GM11168 (cell line): ENCODE data around the gene ZNF134.

Experiments used
- in situ Hi-C: fragments of 300-500 bp; cut with MboI; formaldehyde crosslinking; loops from one replicate; pipeline ENCODE4 v1.12.0; 2022; ENCODE audit warnings: low sequenced_read_pairs; ENCODE audit not compliant: unreplicated experiment

The ZNF134 gene

DNA sequence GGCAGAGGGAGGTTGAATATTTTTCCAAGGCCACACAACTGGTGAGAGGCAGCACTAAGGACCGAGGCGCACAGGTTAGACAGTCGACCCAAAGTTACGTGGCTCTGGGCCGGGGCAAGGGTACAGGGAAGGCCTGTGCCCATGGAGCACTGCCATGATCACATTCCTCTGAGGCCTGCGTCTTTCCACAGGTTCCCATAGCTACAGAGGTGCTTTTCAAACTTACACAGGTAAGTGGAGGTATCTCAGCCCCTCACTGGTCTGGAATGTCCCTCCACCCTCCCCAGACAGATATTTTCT lies 19.7 kb downstream of the ZNF134 start:
- in situ Hi-C loops: no loop called here

DNA sequence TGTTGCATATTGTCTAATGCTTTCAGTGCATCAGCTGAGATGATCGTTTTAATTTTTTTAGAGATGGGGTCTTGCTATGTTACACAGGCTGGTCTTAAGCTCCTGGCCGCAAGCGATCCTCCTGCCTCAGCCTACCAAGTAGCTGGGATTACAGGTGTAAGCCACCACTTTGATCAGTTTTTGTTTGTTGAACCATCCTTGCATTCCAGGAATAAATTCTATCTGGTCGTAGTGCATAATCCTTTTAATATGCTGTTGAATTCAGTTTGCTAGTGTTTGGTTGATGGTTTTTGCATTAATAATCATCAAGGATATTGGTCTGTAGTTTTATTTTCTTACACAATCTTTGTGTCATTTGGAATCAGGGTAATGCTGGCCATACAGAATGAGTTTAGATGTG lies 23.3 kb downstream of the ZNF134 start:
- in situ Hi-C loops: no loop called here

DNA sequence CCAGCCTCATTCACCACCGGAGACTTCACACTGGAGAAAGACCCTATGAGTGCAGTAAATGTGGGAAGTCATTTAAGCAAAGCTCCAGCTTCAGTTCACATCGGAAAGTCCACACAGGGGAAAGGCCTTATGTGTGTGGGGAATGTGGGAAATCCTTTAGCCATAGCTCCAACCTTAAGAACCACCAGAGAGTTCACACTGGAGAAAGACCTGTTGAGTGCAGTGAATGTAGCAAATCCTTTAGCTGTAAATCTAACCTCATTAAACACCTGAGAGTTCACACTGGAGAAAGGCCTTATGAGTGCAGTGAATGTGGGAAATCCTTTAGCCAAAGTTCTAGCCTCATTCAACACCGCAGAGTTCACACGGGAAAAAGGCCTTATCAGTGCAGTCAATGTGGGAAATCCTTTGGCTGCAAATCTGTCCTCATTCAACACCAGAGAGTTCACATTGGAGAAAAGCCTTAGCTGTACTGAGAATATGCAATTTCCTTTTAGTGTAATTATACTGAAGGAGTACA lies 27.7 kb downstream of the ZNF134 start:
- in situ Hi-C loops: no loop called here

DNA sequence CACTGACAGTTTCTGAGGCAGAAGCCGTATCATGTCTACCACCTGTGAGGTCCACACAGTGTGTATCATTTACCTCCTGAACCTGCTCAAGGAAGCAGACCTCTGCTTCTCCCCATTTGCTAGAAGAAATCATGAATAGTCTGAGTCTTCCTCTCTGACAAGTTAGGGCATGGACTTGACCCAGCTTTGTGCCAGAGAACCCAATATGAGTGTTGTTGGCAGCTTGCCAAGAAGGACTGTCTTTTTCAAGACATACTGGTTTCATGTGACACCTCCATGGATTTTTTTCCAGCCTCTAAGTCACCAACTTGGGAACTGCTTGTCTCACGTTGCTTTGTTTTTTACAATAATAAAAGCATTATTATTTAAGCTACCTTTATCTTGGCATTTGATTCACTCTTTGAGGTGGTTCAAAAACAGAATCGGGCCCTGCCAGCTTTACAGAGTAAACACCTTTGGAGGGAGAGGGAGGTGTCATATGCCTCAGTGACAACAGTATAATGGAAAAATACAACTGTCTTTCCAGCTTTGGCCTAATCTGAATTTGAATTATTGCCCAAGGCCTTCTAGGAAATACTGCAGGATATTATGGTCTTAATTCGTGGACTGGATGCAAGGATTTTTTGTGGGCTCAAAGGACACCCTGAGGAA lies 28.5 kb downstream of the ZNF134 start:
- in situ Hi-C loops: no loop called here

DNA sequence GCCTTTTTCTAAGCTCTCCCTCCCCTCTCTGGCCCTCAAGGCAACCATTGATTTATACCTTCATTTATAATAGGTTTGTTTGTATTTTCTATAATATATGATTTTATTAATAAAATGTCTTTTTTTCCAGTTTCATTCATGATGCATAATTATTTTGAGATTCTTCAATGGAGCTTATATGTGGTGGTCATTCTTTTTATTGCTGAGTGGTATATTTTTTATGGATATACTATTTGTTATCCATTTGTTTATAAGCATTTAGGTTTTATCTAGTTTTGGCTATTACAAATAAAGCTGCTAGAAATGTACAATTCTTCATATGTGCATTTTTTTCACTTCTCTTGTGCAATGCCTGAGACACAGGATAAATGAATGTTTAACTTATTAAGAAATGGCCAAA lies 29.7 kb downstream of the ZNF134 start:
- in situ Hi-C loops: no loop called here

DNA sequence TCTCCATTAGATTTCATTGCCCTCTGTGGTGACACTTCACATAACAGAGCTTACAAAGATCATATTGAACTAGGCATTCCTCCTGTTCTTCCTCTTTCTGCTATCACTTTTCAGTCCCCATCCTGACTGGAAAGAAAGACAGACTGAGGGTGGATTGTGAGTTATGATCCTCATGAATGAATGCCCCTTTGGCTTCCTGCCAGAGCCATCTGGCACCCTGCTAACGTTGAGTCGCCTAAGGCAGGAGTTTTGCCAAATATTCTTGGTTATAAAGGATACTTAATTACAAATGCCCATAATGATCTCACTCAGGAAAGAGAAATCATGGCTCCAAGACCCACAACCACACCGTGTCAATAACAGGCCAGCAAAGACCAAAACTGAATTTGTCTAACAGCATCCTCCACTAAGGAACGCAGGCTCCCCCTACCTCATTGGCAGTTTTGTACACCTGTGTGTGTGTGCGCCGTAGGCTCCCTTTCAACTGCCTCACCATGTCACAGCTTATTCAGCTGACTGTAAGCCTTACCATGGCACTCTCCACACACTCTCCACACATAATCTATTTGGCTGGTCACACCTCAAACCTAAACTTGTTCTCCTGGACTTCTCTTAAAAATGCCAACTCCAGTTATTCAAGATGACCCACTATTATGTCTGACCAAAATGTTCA lies 34.4 kb downstream of the ZNF134 start:
- in situ Hi-C loops: no loop called here

DNA sequence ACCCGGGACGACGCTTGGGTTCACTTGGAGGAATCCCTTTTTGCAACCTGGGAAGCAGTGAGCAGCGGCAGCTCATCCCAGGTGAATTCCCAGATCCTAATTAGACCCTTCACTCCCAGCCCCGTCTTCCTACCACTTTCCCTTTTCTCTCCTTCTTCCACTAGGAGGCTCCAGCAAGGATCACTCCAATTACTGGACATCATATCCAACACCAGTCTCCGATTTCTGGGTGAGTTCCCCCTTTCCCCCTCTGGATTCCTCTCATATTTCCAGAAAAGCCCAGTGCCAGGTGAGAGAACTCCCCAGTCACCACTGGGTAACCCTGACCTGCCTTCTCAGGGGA lies 37.6 kb downstream of the ZNF134 start:
- in situ Hi-C loops: no loop called here

DNA sequence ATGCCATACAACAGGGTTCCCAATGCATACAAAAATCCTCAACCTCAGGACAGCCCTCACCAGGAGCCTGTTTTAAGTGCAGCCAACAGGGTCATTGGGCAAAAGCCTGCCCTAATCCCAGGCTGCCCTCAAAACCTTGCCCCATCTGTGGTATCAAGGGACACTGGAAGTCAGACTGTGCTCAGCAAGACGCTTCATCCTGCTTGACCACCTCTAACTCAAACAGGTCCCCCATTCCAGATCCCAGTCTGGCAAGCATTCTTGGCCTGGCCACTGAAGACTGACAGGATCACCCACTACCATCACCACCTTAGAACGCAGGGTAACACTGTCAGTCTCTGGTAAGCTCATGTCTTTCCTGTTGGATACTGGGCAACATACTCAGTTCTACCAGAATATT lies 39.6 kb downstream of the ZNF134 start:
- in situ Hi-C loops: no loop called here

DNA sequence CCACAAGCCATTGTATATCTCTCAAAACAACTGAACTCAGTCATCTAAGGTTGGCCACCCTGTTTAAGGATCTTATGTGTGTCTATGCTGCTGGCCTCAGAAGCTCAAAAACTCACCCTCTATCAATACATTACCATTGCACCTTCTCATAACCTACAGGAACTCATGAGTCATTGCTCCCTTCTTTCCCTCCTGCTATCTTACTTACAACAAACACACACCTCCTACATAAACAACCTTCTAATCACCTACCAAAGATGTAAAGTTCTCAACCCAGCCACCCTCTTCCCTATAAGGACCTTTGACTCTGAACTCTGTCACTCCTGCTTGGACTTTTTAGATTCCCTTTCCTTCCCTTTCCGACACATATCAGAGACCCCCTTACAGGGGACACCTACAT lies 41.4 kb downstream of the ZNF134 start:
- in situ Hi-C loops: no loop called here

DNA sequence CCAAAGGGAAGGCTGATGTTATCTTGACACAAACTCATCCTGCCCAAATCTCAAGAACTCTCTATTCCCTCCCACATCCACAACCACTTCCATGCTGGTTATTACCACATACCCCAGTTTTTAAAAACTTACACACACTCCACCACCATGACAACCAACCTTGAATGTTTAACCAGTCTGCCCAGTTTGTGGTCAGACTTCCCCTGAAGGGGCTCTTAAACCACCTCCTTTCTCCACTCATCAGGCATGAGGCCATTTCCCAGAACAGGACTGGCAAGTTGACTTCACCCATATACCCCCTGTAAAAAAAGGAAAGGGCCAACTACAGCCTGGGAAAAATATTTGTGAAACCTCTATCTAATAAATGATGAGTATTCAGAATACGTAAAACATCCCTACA lies 42.3 kb downstream of the ZNF134 start:
- in situ Hi-C loops: no loop called here

DNA sequence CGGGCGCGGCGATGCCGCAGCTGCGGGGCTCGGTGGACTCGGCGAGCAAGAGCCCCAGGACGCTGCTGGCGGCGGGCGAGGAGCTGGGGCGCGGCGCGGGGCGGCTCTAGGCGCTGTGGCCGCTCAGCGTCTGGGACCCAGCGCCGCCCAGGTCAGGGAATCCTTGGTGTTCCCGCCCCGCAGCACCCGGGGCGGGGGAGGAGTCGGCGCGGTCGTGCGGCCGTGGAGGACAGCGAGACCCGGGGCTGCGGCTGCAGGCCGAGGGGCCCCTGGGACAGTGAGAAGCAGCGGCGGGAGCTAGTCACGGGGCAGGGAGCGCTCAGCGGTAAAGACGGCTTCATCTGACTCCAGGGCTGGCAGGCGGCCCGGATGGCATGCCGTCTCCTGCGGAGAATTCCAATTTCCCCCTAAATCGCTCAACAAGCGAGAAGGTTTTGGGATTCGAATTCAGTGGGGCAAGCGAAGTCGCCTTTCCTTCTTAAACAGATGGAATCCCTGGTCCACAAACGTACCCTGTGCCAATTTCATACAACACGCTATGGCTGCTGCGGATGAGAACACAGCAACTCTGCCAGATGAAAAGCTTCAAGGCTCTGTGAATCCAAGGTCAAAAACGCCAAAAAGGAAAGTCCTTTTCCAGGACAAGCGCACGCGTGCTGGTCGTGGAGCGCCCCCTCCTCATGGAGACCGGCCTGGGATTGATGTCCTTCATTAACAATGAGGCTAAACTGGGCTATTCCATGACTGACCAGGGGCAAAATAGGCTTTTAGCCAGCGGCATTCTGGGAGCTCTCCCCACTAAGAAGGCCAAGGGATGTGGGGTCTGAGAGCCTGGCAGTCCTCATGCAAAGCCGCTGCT lies 50.5 kb downstream of the ZNF134 start:
- in situ Hi-C loops: no loop called here

DNA sequence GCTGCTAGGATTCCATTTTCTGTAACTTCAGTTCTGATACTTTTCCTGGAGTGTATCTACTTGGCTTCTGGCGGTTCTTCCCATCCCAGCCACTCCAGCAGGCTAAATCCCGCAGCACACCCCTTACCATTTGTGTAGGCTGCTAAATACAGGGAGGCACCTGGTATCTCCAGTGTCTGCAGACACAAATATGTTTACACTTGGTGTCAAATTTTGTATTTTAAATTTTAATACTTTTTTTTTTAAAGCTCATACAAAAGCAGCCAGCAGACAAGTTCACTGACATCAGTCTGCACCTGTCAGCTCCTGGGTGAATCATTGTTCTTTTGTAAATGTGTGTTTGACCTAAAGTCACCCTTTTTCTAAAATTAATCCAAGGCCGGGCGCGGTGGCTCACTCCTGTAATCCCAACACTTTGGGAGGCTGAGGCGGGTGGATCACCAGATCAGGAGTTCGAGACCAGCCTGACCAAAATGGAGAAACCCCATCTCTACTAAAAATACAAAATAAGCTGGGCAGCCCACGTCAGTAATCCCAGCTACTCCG lies 51.3 kb downstream of the ZNF134 start:
- in situ Hi-C loops: no loop called here

DNA sequence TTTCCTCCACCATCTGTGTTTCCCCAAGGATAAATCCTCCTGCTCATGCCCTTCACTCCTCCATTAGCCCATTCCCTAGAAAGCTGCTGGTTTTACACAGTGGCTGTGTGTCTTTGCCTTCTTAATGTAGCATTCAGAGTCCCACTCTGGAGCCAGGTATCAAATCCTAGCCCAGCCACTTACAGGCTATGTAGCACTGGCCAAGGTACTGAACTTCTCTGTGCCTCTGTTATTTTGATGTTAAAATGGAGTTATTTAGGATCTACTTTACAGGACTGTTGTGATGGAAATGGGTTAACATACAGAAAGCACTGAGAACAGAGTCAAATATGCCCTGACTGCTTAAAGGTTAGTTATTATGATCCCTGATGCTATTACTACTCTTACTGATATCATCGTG lies 53.2 kb downstream of the ZNF134 start:
- in situ Hi-C loops: no loop called here

DNA sequence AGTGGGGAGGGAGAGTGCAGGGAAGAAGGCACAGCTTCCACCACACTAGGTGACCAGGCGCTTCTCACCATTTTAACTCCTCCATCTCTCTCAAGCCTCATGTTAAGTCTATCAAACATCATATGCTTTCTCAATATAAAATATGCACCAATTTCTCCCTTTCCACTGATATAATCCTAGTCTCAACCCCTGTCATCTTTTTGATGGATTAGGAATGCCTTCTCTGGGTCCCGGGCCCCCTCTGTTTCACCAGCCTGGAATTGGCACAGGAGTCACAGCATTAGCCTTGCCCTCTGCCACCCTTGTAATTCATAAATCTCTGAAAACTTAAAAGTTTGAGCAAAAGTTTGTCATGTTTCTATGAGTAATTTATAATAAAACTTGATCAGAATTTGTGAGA lies 54.6 kb downstream of the ZNF134 start, which contains the start of gene ZSCAN4:
TSS of gene ZSCAN4 (plus strand) at position 301 of the 400 bp plus-strand sequence. CDS start 7,211 bp downstream, outside the sequence.
- in situ Hi-C loops: no loop called here

DNA sequence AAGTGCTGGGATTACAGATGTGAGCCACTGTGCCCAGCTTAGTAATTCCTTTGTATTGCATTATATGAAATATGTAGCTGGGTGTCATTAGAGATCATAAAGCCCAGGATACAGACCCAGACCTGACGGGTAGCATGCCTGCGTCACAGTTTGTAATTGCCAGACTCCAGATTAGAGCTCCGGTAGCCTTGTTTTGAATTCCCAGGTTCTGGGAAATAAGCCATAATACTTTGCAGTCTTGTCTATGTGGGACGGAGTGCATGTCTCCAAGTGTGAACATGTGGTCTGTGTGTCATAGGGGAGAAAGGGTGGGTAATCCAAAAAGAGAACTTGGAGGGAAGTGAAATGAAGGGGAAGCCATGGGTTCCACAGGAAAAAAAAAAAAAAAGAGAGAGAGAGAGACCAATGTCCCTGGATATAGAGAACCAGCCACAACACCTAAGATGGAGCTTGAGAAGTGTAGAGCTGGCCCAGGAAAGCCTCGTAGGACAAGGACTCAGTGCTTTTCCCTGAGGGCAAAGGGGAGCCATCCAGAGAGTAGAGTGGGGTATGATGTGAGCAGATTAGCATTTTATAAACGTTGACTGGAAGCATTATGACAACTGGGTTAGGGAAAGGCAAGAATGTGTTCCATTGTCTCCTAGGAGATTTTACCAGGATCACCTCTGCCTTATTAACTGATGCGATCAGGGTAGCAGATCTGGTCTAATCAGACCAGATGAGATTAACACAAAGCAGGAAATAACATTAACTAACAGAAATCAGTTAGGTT lies 57.3 kb downstream of the ZNF134 start:
- in situ Hi-C loops: no loop called here

DNA sequence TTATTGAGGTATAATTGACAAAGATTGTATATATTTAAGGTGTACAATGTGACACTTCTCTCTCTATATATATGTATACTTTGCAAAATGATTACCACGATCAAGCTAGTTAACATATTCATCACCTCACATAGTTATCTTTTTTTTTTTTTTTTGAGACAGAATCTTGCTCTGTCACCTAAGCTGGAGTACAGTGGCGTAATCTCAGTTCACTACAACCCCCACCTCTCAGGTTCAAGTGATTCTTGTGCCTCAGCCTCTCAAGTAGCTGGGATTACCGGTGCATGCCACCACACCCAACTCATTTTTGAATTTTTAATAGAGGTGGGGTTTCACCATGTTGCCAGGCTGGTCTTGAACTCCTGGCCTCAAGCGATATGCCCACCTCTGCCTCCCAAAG lies 58.4 kb downstream of the ZNF134 start:
- in situ Hi-C loops: no loop called here
